Osteoblast (primary cell): Measurements from ENCODE around the gene CAMK2A. TPM values are rescaled to one million over a fixed set of nuclear protein-coding genes. Genes with fewer than 3 reads are reported as not detected.

Experiments
- DNase-seq: peaks from one replicate; pipeline ENCODE4 v3.0.0; 2011; ENCODE audit warnings: low spot score, mixed read lengths; ENCODE audit not compliant: insufficient read length; ENCODE audit errors: missing footprints
- H2AFZ ChIP-seq: 2 replicates; pipeline ENCODE4 v1.6.0; 2011; ENCODE audit warnings: mild to moderate bottlenecking, low read length
- H3K27ac ChIP-seq: 2 replicates; pipeline ENCODE4 v1.5.1; 2011; ENCODE audit warnings: mild to moderate bottlenecking, low read depth, low read length, moderate library complexity
- H3K27me3 ChIP-seq: 2 replicates; pipeline ENCODE4 v1.6.0; 2012; ENCODE audit warnings: mild to moderate bottlenecking, control low read depth, inconsistent platforms, low read length, moderate library complexity; ENCODE audit not compliant: insufficient read depth
- H3K36me3 ChIP-seq: 2 replicates; pipeline ENCODE4 v1.5.1; 2011; ENCODE audit warnings: mild to moderate bottlenecking, low read length, control low read depth, moderate library complexity; ENCODE audit not compliant: insufficient read depth
- H3K4me1 ChIP-seq: 2 replicates; pipeline ENCODE4 v1.5.1; 2011; ENCODE audit warnings: mild to moderate bottlenecking, low read length, control low read depth, moderate library complexity; ENCODE audit not compliant: insufficient read depth
- H3K4me2 ChIP-seq: 2 replicates; pipeline ENCODE4 v1.6.0; 2011; ENCODE audit warnings: mild to moderate bottlenecking, low read length; ENCODE audit not compliant: insufficient read depth
- H3K4me3 ChIP-seq: fragments of 200-600 bp; sonication (generic); 3 replicates; pipeline ENCODE4 v1.5.1; 2012; ENCODE audit warnings: mild to moderate bottlenecking, low read length, inconsistent platforms; ENCODE audit not compliant: insufficient read depth
- H3K79me2 ChIP-seq: 2 replicates; pipeline ENCODE4 v1.6.0; 2012; ENCODE audit warnings: mild to moderate bottlenecking, low read length, control low read depth, inconsistent platforms; ENCODE audit not compliant: insufficient read depth
- H3K9me3 ChIP-seq: 2 replicates; pipeline ENCODE4 v1.5.1; 2011; ENCODE audit warnings: low read depth, low read length, control low read depth
- H4K20me1 ChIP-seq: 2 replicates; pipeline ENCODE4 v1.6.0; 2012; ENCODE audit warnings: mild to moderate bottlenecking, low read length, control low read depth; ENCODE audit not compliant: insufficient read depth
- CTCF ChIP-seq: IDR thresholded peaks from 2 replicates; pipeline ENCODE4 v1.5.1; 2011; ENCODE audit warnings: mild to moderate bottlenecking, low read depth, low read length, moderate library complexity; ENCODE audit errors: extremely low read depth
- total RNA-seq: library from RNA; depleted of rRNA; stranded (reverse); fragments of >200 nt; gene quantifications from 2 replicates; pipeline ENCODE4 v1.2.3, GENCODE V29; 2012

CAMK2A gene
- total RNA-seq, 1 donor = 0.36 TPM

- no peak overlapping the region for H2AFZ ChIP-seq
- H3K9me3 ChIP-seq = no peaks in the 10 kb centered on the region
- H3K79me2 ChIP-seq = no peaks in the 10 kb centered on the region
- DNase-seq = no peak
- H3K27me3 ChIP-seq = no peaks in the 10 kb centered on the region
- no peak for TF ChIP-seq CTCF
- peaks cover 4% of the 10 kb centered on the region for H3K4me1 ChIP-seq
- H3K4me2 ChIP-seq = no peak overlapping the region
- no peak overlapping the region for H3K27ac ChIP-seq
- H3K36me3 ChIP-seq = no peaks in the 10 kb centered on the region
- H4K20me1 ChIP-seq = no peaks in the 10 kb centered on the region
- no peak overlapping the region for H3K4me3 ChIP-seq
Measured at GRCh38 chr5:150219861-150220260, 69.7 kb downstream of the CAMK2A start.

- no peak for TF ChIP-seq CTCF
- Histone ChIP-seq H2AFZ (no peak overlapping the region), H3K79me2 (no peaks in the 10 kb centered on the region), H3K9me3 (no peaks in the 10 kb centered on the region), H3K4me3 (no peak overlapping the region), H3K4me1 (peaks cover 10% of the 10 kb centered on the region), H3K36me3 (no peaks in the 10 kb centered on the region), H3K4me2 (no peak overlapping the region), H4K20me1 (no peaks in the 10 kb centered on the region), H3K27ac (no peak overlapping the region), H3K27me3 (no peaks in the 10 kb centered on the region)
- no peak for DNase-seq
Measured at GRCh38 chr5:150219142-150219541, 70.4 kb downstream of the CAMK2A start.

GRCh38 chr5:150218693-150219035, 70.9 kb downstream of the CAMK2A start:
- Histone ChIP-seq H3K27ac (no peak overlapping the region), H2AFZ (no peak overlapping the region), H4K20me1 (no peaks in the 10 kb centered on the region), H3K79me2 (no peaks in the 10 kb centered on the region), H3K4me3 (no peak overlapping the region), H3K9me3 (no peaks in the 10 kb centered on the region), H3K36me3 (no peaks in the 10 kb centered on the region), H3K27me3 (no peaks in the 10 kb centered on the region), H3K4me1 (peaks cover 15% of the 10 kb centered on the region), H3K4me2 (no peak overlapping the region)
- TF ChIP-seq CTCF = no peak
- no peak for DNase-seq

GRCh38 chr5:150217873-150218692, 71.5 kb downstream of the CAMK2A start:
- H4K20me1 ChIP-seq = no peaks in the 10 kb centered on the region
- DNase-seq = peak; percentile 96

More at GRCh38 chr5:150217873-150218692, 71.5 kb downstream of the CAMK2A start:
- H3K36me3 ChIP-seq = no peaks in the 10 kb centered on the region
- H3K4me2 ChIP-seq = no peak overlapping the region
- H3K27me3 ChIP-seq = no peaks in the 10 kb centered on the region
- no peaks in the 10 kb centered on the region for H3K79me2 ChIP-seq
- H2AFZ ChIP-seq = no peak overlapping the region
- peaks cover 16% of the 10 kb centered on the region for H3K4me1 ChIP-seq
- no peak overlapping the region for H3K4me3 ChIP-seq
- no peak overlapping the region for H3K27ac ChIP-seq
- TF ChIP-seq CTCF = peak; percentile 86
- H3K9me3 ChIP-seq = no peaks in the 10 kb centered on the region
